Left ventricle myocardium inferior (tissue), 1 donor: ENCODE results near the gene UBR3. TPM values are rescaled to one million over a fixed set of nuclear protein-coding genes. Genes with fewer than 3 reads are reported as not detected.

Source experiments
- DNase-seq: peaks from one replicate; pipeline ENCODE4 v3.0.0-alpha.2; 2020
- H3K27ac ChIP-seq: fragments of 200-600 bp; replicated peaks from 2 replicates; pipeline ENCODE4 v1.8.0; 2021
- H3K27me3 ChIP-seq: fragments of 200-600 bp; 2 replicates; pipeline ENCODE4 v1.8.0; 2021; ENCODE audit warnings: low read depth
- H3K36me3 ChIP-seq: fragments of 200-600 bp; 2 replicates; pipeline ENCODE4 v1.8.0; 2021
- H3K4me1 ChIP-seq: fragments of 200-600 bp; 2 replicates; pipeline ENCODE4 v1.8.0; 2021
- H3K4me3 ChIP-seq: fragments of 200-600 bp; 2 replicates; pipeline ENCODE4 v1.8.0; 2021; ENCODE audit warnings: mild to moderate bottlenecking, moderate library complexity
- H3K9me3 ChIP-seq: fragments of 200-600 bp; replicated peaks from 2 replicates; pipeline ENCODE4 v1.8.0; 2021
- intact Hi-C: fragments of 100-400 bp; cut with micrococcal nuclease; formaldehyde crosslinking; loops from one replicate; pipeline ENCODE4 v1.11.0; 2022
- total RNA-seq: library from RNA; stranded (reverse); fragmentation: NEBNext Ultra II Directional; extraction: Animal tissue kit (Norgen Biotek cat#: 25700); gene quantifications from one replicate; pipeline ENCODE4 v1.2.1, GENCODE V29; 2021
- TF ChIP-seq, protein P1 (sequence below): fragments of 200-600 bp; IDR thresholded peaks from 2 replicates; pipeline ENCODE4 v1.8.0; 2021; ENCODE audit warnings: antibody characterized with exemption, mild to moderate bottlenecking, borderline replicate concordance
- donor health status: DM: no; HTN: yes; CAD: no; lungs with severe emphysema.

The UBR3 gene
- total RNA-seq, 1 donor from 2014 or later: 99.5 TPM

DNA sequence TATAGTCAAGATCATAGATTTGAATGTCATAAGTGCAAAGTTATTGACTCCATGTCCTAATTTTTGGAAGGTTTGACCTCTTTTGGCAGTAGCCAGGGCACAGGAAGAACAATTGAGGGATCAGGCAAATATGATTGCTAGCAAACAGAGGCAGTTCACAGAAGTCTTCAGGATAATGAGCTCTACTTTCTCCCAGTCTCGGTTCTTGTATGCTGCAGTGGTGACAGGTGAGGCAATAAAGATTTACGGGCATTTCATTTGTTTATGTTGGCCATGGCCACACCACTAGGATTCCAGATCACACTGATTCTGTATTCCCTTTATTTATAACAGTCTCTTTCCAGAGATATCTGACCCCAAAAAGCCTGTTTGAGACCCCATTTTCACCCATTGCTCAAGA lies 137.5 kb downstream of the UBR3 start:
- no peak for DNase-seq
- H3K4me1 ChIP-seq: no peaks in the 10 kb centered on the region
- H3K9me3 ChIP-seq: peaks cover 8% of the 10 kb centered on the region
- no peak overlapping the region for H3K27ac ChIP-seq
- TF ChIP-seq, protein P1, sequence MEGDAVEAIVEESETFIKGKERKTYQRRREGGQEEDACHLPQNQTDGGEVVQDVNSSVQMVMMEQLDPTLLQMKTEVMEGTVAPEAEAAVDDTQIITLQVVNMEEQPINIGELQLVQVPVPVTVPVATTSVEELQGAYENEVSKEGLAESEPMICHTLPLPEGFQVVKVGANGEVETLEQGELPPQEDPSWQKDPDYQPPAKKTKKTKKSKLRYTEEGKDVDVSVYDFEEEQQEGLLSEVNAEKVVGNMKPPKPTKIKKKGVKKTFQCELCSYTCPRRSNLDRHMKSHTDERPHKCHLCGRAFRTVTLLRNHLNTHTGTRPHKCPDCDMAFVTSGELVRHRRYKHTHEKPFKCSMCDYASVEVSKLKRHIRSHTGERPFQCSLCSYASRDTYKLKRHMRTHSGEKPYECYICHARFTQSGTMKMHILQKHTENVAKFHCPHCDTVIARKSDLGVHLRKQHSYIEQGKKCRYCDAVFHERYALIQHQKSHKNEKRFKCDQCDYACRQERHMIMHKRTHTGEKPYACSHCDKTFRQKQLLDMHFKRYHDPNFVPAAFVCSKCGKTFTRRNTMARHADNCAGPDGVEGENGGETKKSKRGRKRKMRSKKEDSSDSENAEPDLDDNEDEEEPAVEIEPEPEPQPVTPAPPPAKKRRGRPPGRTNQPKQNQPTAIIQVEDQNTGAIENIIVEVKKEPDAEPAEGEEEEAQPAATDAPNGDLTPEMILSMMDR: no peak
- no peaks in the 10 kb centered on the region for H3K27me3 ChIP-seq
- H3K4me3 ChIP-seq: no peak overlapping the region
- intact Hi-C loops: no loop called here
- peaks cover 47% of the 10 kb centered on the region for H3K36me3 ChIP-seq

DNA sequence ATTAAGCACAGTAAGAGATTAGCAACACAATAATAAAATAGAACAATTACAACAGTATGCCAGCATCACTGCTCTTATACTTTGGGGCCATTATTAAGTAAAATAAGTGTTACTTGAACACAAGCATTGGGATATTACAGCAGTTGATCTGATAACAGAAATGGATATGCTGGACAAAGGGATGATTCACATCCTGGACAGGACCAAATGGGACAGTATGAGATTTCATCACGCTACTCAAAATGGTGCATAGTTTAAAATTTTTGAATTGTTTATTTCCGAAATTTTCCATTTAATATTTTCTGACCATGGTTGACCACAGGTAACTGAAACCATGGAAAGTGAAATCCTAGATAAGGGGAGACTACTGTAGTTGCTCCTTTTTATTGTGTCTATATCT lies 138.2 kb downstream of the UBR3 start:
- H3K27ac ChIP-seq: no peak overlapping the region
- DNase-seq: no peak
- intact Hi-C loops: no loop called here
- TF ChIP-seq, protein P1: no peak
- no peaks in the 10 kb centered on the region for H3K27me3 ChIP-seq
- H3K9me3 ChIP-seq: peaks cover 10% of the 10 kb centered on the region
- no peak overlapping the region for H3K4me3 ChIP-seq
- peaks cover 41% of the 10 kb centered on the region for H3K36me3 ChIP-seq
- no peaks in the 10 kb centered on the region for H3K4me1 ChIP-seq

DNA sequence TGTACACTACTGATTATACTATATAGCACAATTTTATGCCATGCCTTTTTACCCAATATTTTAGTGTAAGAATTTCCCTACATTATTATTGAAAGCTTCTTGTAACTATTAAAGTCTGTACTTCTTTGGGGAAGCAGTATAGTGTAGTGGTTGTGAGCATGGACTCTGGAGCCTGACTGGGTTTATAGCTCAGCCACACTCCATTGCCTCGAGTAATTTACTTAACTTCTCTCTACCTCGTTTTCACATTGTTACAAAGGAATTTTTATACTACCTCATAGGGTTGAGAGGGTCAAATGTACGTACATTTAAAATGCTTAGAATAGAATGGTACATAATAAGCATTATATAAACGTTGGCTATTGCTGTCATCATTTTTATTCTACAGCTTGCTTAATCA lies 139.2 kb downstream of the UBR3 start:
- Histone ChIP-seq H3K9me3 (peaks cover 10% of the 10 kb centered on the region), H3K27ac (no peak overlapping the region), H3K4me1 (no peaks in the 10 kb centered on the region), H3K27me3 (no peaks in the 10 kb centered on the region), H3K36me3 (peaks cover 32% of the 10 kb centered on the region), H3K4me3 (no peak overlapping the region)
- intact Hi-C loops: no loop called here
- TF ChIP-seq, protein P1: no peak
- DNase-seq: no peak

- intact Hi-C loops: no loop called here
- TF ChIP-seq, protein P1: no peak
- Histone ChIP-seq H3K36me3 (peaks cover 31% of the 10 kb centered on the region), H3K4me1 (no peaks in the 10 kb centered on the region), H3K27ac (no peak overlapping the region), H3K27me3 (no peaks in the 10 kb centered on the region), H3K4me3 (no peak overlapping the region), H3K9me3 (peaks cover 10% of the 10 kb centered on the region)
- no peak for DNase-seq
Measured at GRCh38 chr2:169968743-169969142, 141.5 kb downstream of the UBR3 start.

GRCh38 chr2:169975221-169975620 lies 148.0 kb downstream of the UBR3 start:
- TF ChIP-seq, protein P1: no peak
- Histone ChIP-seq H3K9me3 (peaks cover 21% of the 10 kb centered on the region), H3K4me1 (peaks cover 8% of the 10 kb centered on the region), H3K27me3 (no peaks in the 10 kb centered on the region), H3K27ac (no peak overlapping the region), H3K36me3 (peaks cover 31% of the 10 kb centered on the region), H3K4me3 (no peak overlapping the region)
- DNase-seq: no peak
- intact Hi-C loops: no loop called here
